Ishikawa (cell line): Measurements from ENCODE around the gene SSU72.

Experiments used
- CEBPB ChIP-seq: IDR thresholded peaks from 2 replicates; pipeline ENCODE4 v1.6.1; 2012
- CREB1 ChIP-seq: IDR thresholded peaks from 2 replicates; pipeline ENCODE4 v1.6.1; 2012; ENCODE audit warnings: low read depth
- EGR1 ChIP-seq: IDR thresholded peaks from 2 replicates; pipeline ENCODE4 v1.6.1; 2012
- EP300 ChIP-seq: IDR thresholded peaks from 2 replicates; pipeline ENCODE4 v1.6.1; 2012; ENCODE audit warnings: borderline replicate concordance
- FOXM1 ChIP-seq: IDR thresholded peaks from 2 replicates; pipeline ENCODE4 v1.6.1; 2012; ENCODE audit warnings: low read depth, borderline replicate concordance
- MAX ChIP-seq: IDR thresholded peaks from 2 replicates; pipeline ENCODE4 v1.6.1; 2012
- NFIC ChIP-seq: IDR thresholded peaks from 2 replicates; pipeline ENCODE4 v1.6.1; 2012
- RAD21 ChIP-seq: IDR thresholded peaks from 2 replicates; pipeline ENCODE4 v1.6.1; 2012; ENCODE audit warnings: low read depth
- REST ChIP-seq: IDR thresholded peaks from 2 replicates; pipeline ENCODE4 v1.6.1; 2012; ENCODE audit warnings: low read depth, mild to moderate bottlenecking
- TAF1 ChIP-seq: IDR thresholded peaks from 2 replicates; pipeline ENCODE4 v1.6.1; 2012; ENCODE audit warnings: low read depth, mild to moderate bottlenecking
- TCF12 ChIP-seq: IDR thresholded peaks from 2 replicates; pipeline ENCODE4 v1.6.1; 2012; ENCODE audit warnings: low read depth
- TEAD4 ChIP-seq: IDR thresholded peaks from 2 replicates; pipeline ENCODE4 v1.6.1; 2012
- USF1 ChIP-seq: IDR thresholded peaks from 2 replicates; pipeline ENCODE4 v1.6.1; 2012
- YY1 ChIP-seq: IDR thresholded peaks from 2 replicates; pipeline ENCODE4 v1.6.1; 2012; ENCODE audit warnings: low read depth
- ZBTB7A ChIP-seq: IDR thresholded peaks from 2 replicates; pipeline ENCODE4 v1.6.1; 2012; ENCODE audit warnings: low read depth

Gene SSU72

DNA sequence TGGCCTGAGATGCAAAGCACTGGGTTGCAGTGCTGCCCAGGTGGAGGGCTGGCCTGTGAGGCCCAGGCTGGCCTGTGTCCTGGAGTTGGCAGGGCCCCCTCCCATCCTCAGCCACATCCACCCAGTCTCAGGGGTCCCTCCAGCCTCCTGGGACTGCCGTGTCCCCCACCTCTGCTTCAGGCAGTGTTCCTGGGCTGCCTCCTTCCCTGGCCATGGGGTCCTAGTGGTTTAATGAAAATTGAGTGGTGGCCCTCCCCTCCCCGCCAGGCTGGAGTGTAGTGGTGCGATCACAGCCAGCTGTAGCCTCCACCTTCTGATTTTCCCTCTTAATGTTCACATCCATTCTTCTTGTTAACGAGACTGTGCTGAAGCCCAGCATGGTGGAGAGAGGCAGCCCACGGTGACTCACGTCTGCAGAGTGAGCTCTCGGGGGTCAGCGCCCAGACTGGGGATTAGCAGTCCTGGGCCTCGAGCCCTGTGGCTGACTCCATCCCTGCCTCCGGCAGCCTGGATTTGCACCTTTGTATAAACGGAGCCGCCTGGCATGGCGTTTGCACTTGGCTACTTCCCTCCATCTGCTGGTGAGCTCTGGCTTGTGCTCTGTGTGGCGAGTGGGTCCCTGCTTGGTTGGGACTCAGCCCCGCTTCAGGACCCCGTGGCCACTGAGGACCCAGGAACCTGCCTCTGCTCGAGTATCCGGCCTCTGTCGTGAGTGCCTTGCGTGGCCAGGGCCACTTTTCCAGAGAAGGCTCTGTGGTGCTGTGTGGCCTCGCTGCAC lies 47.5 kb upstream of the SSU72 start:
- TF ChIP-seq MAX = no peak
- no peak for TF ChIP-seq ZBTB7A
- no peak for TF ChIP-seq TEAD4
- TF ChIP-seq EP300 = no peak
- no peak for TF ChIP-seq RAD21
- TF ChIP-seq CREB1 = no peak
- TF ChIP-seq CEBPB = no peak
- no peak for TF ChIP-seq NFIC
- no peak for TF ChIP-seq REST

- TF ChIP-seq USF1 (no peak), TCF12 (no peak), CEBPB (no peak)
Observed at GRCh38 chr1:1621173-1622009, 46.7 kb upstream of the SSU72 start.

GRCh38 chr1:1620433-1621139 lies 45.9 kb upstream of the SSU72 start:
- TF ChIP-seq TCF12 (no peak), REST (no peak), NFIC (no peak), FOXM1 (no peak), RAD21 (no peak), USF1 (no peak), TAF1 (no peak), EP300 (no peak), ZBTB7A (no peak), CREB1 (no peak), MAX (no peak), TEAD4 (no peak), EGR1 (no peak), CEBPB (no peak), YY1 (no peak)

DNA sequence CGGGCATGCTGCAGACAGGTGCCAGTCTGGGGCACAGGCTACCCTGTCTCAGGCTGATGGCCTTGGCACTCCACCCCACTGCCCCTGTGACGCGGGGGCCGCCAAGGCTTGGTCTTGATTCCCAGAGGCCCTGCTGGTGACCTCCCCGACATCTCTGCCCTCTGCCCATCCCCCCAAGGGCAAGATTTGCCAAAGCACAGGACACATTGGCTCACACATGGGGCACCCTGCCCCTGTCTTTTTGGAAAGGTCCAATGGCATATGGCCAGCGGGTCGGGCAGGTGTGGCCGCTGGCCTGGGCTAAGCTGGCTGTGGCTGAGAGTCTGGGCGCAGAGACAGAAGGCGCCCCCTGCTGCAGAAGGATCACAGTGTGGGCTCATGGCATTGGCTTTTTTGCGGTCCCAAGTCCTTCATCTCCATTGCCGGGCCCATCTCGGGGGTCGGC lies 45.3 kb upstream of the SSU72 start:
- TF ChIP-seq RAD21 (peak; percentile 39), REST (no peak)
